ENCODE results near the gene RNF186.

RNF186 gene

DNA sequence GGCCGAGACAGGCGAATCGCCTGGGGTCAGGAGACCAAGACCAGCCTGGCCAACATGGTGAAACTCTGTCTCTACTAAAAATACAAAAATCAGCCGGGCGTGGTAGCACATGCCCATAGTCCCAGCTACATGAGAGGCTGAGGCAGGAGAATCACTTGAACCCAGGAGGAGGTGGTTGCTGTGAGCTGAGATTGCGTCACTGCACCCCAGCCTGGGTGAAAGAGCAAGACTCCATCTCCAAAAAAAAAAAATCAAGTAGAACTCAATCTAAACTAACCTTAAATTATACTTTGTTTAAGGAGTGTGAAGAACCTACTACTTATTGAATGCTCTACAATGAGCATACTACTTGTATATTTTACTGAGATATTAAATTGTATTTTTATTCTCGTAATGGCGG lies 30.5 kb upstream of the RNF186 start:
- no peak for DNase-seq (ENCODE audit: low spot score)
- H3K4me3 ChIP-seq: no peak overlapping the region
- H3K27ac ChIP-seq: no peak overlapping the region
- TF ChIP-seq, protein P1, sequence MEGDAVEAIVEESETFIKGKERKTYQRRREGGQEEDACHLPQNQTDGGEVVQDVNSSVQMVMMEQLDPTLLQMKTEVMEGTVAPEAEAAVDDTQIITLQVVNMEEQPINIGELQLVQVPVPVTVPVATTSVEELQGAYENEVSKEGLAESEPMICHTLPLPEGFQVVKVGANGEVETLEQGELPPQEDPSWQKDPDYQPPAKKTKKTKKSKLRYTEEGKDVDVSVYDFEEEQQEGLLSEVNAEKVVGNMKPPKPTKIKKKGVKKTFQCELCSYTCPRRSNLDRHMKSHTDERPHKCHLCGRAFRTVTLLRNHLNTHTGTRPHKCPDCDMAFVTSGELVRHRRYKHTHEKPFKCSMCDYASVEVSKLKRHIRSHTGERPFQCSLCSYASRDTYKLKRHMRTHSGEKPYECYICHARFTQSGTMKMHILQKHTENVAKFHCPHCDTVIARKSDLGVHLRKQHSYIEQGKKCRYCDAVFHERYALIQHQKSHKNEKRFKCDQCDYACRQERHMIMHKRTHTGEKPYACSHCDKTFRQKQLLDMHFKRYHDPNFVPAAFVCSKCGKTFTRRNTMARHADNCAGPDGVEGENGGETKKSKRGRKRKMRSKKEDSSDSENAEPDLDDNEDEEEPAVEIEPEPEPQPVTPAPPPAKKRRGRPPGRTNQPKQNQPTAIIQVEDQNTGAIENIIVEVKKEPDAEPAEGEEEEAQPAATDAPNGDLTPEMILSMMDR (IDR thresholded peaks at IDR 0.05): no peak

- TF ChIP-seq, protein P1 (IDR thresholded peaks at IDR 0.05): no peak
- no peak for DNase-seq (ENCODE audit: low spot score)
- no peak overlapping the region for H3K4me3 ChIP-seq
- no peak overlapping the region for H3K27ac ChIP-seq
Measured at GRCh38 chr1:19844731-19845495, 29.8 kb upstream of the RNF186 start.

DNA sequence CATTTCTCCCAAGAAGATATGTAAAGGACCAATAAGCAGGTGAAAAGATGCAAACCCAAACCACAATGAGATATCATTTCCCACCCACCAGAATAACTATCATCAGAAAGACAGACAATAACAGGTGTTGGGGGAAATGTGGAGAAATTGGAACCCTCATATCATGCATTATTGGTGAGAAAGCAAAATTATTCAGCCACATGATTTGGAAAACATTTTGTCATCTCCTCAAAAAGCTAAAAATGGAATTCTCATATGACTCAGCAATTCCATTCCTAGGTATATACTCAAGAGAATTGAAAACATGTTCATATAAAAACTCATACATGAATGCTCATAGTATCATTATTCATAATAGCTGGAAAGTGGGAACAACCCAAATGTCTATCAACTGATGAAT lies 25.1 kb upstream of the RNF186 start:
- DNase-seq (ENCODE audit: low spot score): no peak
- TF ChIP-seq, protein P1 (IDR thresholded peaks at IDR 0.05): no peak
- H3K27ac ChIP-seq: no peak overlapping the region
- no peak overlapping the region for H3K4me3 ChIP-seq

- TF ChIP-seq, protein P1 (IDR thresholded peaks at IDR 0.05): no peak
- no peak for DNase-seq (ENCODE audit: low spot score)
- H3K27ac ChIP-seq: no peak overlapping the region
Measured at GRCh38 chr1:19837866-19838265, 22.8 kb upstream of the RNF186 start.

GRCh38 chr1:19835578-19835977 lies 20.5 kb upstream of the RNF186 start:
- no peak overlapping the region for H3K27ac ChIP-seq
- TF ChIP-seq, protein P1 (IDR thresholded peaks at IDR 0.05): no peak
- DNase-seq (ENCODE audit: low spot score): no peak
- H3K4me3 ChIP-seq: no peak overlapping the region

More at GRCh38 chr1:19837866-19838265, 22.8 kb upstream of the RNF186 start:
- H3K4me3 ChIP-seq: no peak overlapping the region

- DNase-seq (ENCODE audit: low spot score): no peak
- TF ChIP-seq, protein P1 (IDR thresholded peaks at IDR 0.05): no peak
- H3K27ac ChIP-seq: no peak overlapping the region
- H3K4me3 ChIP-seq: no peak overlapping the region
Measured at GRCh38 chr1:19831441-19831840, 16.4 kb upstream of the RNF186 start.

DNA sequence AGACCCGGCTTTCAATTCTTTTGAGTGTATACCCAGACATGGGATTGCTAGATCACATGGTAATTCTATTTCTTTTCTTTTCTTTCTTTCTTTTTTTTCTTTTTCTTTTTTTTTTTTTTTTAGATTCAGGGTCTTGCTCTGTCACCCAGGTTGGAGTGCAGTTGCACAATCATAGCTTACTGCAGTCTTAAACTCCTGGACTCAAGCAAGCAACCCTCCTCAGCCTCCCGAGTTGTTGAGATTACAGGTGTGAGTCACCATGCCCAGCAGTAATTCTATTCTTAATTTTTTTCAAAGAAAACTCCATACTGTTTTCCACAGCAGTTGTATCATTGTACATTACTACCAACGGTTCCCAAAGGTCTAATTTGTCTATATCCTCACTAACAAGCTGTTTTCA lies 13.5 kb upstream of the RNF186 start:
- H3K27ac ChIP-seq: no peak overlapping the region
- no peak for DNase-seq (ENCODE audit: low spot score)
- no peak overlapping the region for H3K4me3 ChIP-seq
- TF ChIP-seq, protein P1 (IDR thresholded peaks at IDR 0.05): no peak
